Trophoblast cell (in vitro differentiated cells and primary cell): ENCODE results near the gene PCDHB2.
"Not testable (repeated sequence)": the region's sequence is repeated elsewhere in the genome, so short reads cannot be mapped to it uniquely, and the experiment has no call there.

ENCODE experiments used
- DNase-seq, 2 donors: peaks; one replicate each; pipeline ENCODE4 v3.0.0-alpha.2; 2016
- H2AFZ ChIP-seq: 2 replicates; pipeline ENCODE4 v1.6.1; 2013; ENCODE audit warnings: low read length, moderate library complexity, mild to moderate bottlenecking; ENCODE audit not compliant: insufficient read depth, poor library complexity
- H2AK5ac ChIP-seq: 2 replicates; pipeline ENCODE4 v1.6.1; 2013; ENCODE audit warnings: mild to moderate bottlenecking, low read length
- H2BK120ac ChIP-seq: 2 replicates; pipeline ENCODE4 v1.6.1; 2013; ENCODE audit warnings: low read length, mild to moderate bottlenecking, moderate library complexity; ENCODE audit not compliant: insufficient read depth, poor library complexity
- H2BK12ac ChIP-seq: 2 replicates; pipeline ENCODE4 v1.6.1; 2013; ENCODE audit warnings: mild to moderate bottlenecking, low read length, moderate library complexity
- H2BK5ac ChIP-seq: 2 replicates; pipeline ENCODE4 v1.6.1; 2013; ENCODE audit warnings: low read length, low read depth, moderate library complexity, mild to moderate bottlenecking; ENCODE audit not compliant: poor library complexity
- H3K14ac ChIP-seq: 2 replicates; pipeline ENCODE4 v1.6.1; 2013; ENCODE audit warnings: mild to moderate bottlenecking, low read length
- H3K18ac ChIP-seq: 2 replicates; pipeline ENCODE4 v1.6.1; 2013; ENCODE audit warnings: mild to moderate bottlenecking, low read length
- H3K23ac ChIP-seq: 2 replicates; pipeline ENCODE4 v1.6.1; 2013; ENCODE audit warnings: low read length
- H3K27ac ChIP-seq: 2 replicates; pipeline ENCODE4 v1.5.1; 2013; ENCODE audit warnings: low read depth, mild to moderate bottlenecking, inconsistent platforms, low read length, moderate library complexity
- H3K27me3 ChIP-seq: 2 replicates; pipeline ENCODE4 v1.6.1; 2013; ENCODE audit warnings: inconsistent platforms, mild to moderate bottlenecking, low read length, moderate library complexity; ENCODE audit not compliant: insufficient read depth
- H3K36me3 ChIP-seq, 2 experiments: 1 replicate in 1 of 2; 2 replicates in 1 of 2; pipeline ENCODE4 v1.6.1; 2013; ENCODE audit warnings: low read length in 2 of 2, mild to moderate bottlenecking in 2 of 2, moderate library complexity in 1 of 2; ENCODE audit not compliant: insufficient read depth in 2 of 2, control insufficient read depth in 1 of 2
- H3K4ac ChIP-seq: 2 replicates; pipeline ENCODE4 v1.6.1; 2013; ENCODE audit warnings: low read depth, mild to moderate bottlenecking, low read length, moderate library complexity
- H3K4me1 ChIP-seq, 2 experiments: 1 replicate in 1 of 2; 2 replicates in 1 of 2; pipeline ENCODE4 v1.6.1; 2013; ENCODE audit warnings: low read length in 2 of 2, mild to moderate bottlenecking in 2 of 2, moderate library complexity in 1 of 2; ENCODE audit not compliant: insufficient read depth in 2 of 2, control insufficient read depth in 1 of 2
- H3K4me2 ChIP-seq: 2 replicates; pipeline ENCODE4 v1.6.1; 2013; ENCODE audit warnings: inconsistent platforms, mild to moderate bottlenecking, low read length, moderate library complexity
- H3K4me3 ChIP-seq: 2 replicates; pipeline ENCODE4 v1.5.1; 2013; ENCODE audit warnings: mild to moderate bottlenecking, low read depth, low read length, inconsistent platforms
- H3K79me1 ChIP-seq: one replicate; pipeline ENCODE4 v1.6.1; 2013; ENCODE audit warnings: low read length
- H3K79me2 ChIP-seq: 2 replicates; pipeline ENCODE4 v1.6.1; 2013; ENCODE audit warnings: low read length, mild to moderate bottlenecking; ENCODE audit not compliant: control insufficient read depth, insufficient read depth, poor library complexity
- H3K9ac ChIP-seq: 2 replicates; pipeline ENCODE4 v1.6.1; 2013; ENCODE audit warnings: mild to moderate bottlenecking, low read length
- H3K9me3 ChIP-seq: 2 replicates; pipeline ENCODE4 v1.6.1; 2013; ENCODE audit warnings: low read depth, mild to moderate bottlenecking, control low read depth, inconsistent platforms, low read length; ENCODE audit not compliant: insufficient read depth
- H4K12ac ChIP-seq: 2 replicates; pipeline ENCODE4 v1.6.1; 2013; ENCODE audit warnings: low read depth, mild to moderate bottlenecking, low read length, moderate library complexity
- H4K8ac ChIP-seq: 2 replicates; pipeline ENCODE4 v1.6.1; 2013; ENCODE audit warnings: low read depth, mild to moderate bottlenecking, low read length, moderate library complexity
- H4K91ac ChIP-seq: one replicate; pipeline ENCODE4 v1.6.1; 2013; ENCODE audit warnings: low read depth, mild to moderate bottlenecking, low read length, moderate library complexity
- WGBS: extraction: QIAGEN DNeasy Blood & Tissue Kit; methylation state at CpG from one replicate; pipeline ENCODE4 v1.1.7; 2013; ENCODE audit warnings: missing lambda C conversion rate; ENCODE audit not compliant: insufficient read length, insufficient coverage; ENCODE audit errors: extremely low coverage; 5-methylcytosine and 5-hydroxymethylcytosine counted together

The PCDHB2 gene

DNA sequence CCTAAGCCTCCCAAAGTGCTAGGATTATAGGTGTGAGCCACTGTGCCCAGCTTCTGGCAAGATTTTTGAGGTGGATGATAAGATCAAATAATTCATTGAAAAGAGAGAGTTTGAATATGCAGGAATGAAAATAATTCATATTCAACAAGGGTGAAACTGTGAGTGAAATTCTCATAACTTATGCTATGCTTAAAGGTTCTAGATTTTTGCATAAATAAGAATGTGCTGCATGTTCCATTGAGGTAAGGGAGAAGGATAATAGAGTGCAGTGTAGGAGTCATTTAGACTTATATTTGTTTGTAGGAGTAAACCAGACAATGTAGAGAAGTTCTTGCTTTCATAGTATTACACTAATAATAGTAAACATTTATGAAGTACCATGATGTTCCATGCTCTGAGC, 12.2 kb upstream of the PCDHB2 start:
- H2BK5ac ChIP-seq: no peak overlapping the region
- no peak overlapping the region for H3K4me3 ChIP-seq
- no peaks in the 10 kb centered on the region for H3K9me3 ChIP-seq
- no peak overlapping the region for H2AK5ac ChIP-seq
- no peak overlapping the region for H3K18ac ChIP-seq
- no peak overlapping the region for H3K4me2 ChIP-seq
- H3K9ac ChIP-seq: no peak overlapping the region
- H3K4ac ChIP-seq: no peak overlapping the region
- no peaks in the 10 kb centered on the region for H3K79me1 ChIP-seq
- no peaks in the 10 kb centered on the region for H3K4me1 ChIP-seq
- H2BK12ac ChIP-seq: no peak overlapping the region
- H3K79me2 ChIP-seq: no peaks in the 10 kb centered on the region
- H3K36me3 ChIP-seq: no peaks in the 10 kb centered on the region
- H4K8ac ChIP-seq: no peak overlapping the region
- no peaks in the 10 kb centered on the region for H3K27me3 ChIP-seq
- no peak overlapping the region for H4K91ac ChIP-seq
- DNase-seq: no peak
- H2AFZ ChIP-seq: no peak overlapping the region
- H3K23ac ChIP-seq: no peak overlapping the region
- H4K12ac ChIP-seq: no peak overlapping the region
- H2BK120ac ChIP-seq: no peak overlapping the region
- no peak overlapping the region for H3K14ac ChIP-seq
- H3K27ac ChIP-seq: no peak overlapping the region

DNA sequence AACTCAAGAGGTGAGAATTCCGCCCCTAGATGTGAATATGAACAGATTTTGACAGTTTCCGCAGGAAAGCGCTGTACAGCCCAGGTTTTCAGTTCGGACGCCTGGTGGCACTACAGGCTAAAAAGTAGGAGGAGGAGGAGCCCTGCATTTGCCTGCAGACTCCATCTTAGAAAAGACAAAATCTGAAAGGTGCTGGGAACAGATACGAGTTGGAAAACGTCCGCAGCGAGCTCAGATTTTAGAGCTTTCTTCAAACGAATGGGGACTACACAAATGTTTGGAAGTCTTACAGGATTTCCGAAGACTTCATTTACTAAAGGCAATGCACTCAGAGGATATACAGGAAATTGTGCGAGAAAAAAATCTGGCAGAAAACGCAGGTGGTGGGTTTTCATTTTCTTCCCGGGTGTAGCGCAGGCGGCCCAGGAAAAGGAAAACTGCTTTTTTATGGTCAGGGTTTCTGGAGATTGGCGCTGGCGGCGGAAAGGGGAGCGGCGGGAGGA, 9.9 kb upstream of the PCDHB2 start:
- no peak overlapping the region for H3K4ac ChIP-seq
- WGBS: no CpG with 5 or more reads among the region's 21 CpGs
- H2BK5ac ChIP-seq: no peak overlapping the region
- H4K12ac ChIP-seq: no peak overlapping the region
- H3K79me1 ChIP-seq: no peaks in the 10 kb centered on the region
- H2BK12ac ChIP-seq: no peak overlapping the region
- no peak overlapping the region for H3K27ac ChIP-seq
- no peak overlapping the region for H3K4me3 ChIP-seq
- no peaks in the 10 kb centered on the region for H3K4me1 ChIP-seq
- no peaks in the 10 kb centered on the region for H3K79me2 ChIP-seq
- DNase-seq: peak in 1 of 2 donors; percentile 2
- H2AK5ac ChIP-seq: no peak overlapping the region
- no peak overlapping the region for H2BK120ac ChIP-seq
- no peak overlapping the region for H3K18ac ChIP-seq
- H4K91ac ChIP-seq: no peak overlapping the region
- no peaks in the 10 kb centered on the region for H3K36me3 ChIP-seq
- H4K8ac ChIP-seq: peak overlapping the region; percentile 73
- no peak overlapping the region for H3K14ac ChIP-seq
- H3K9ac ChIP-seq: no peak overlapping the region
- H3K23ac ChIP-seq: no peak overlapping the region
- no peaks in the 10 kb centered on the region for H3K9me3 ChIP-seq
- H3K4me2 ChIP-seq: peak overlapping the region; percentile 43
- H2AFZ ChIP-seq: peak overlapping the region; percentile 96
- no peaks in the 10 kb centered on the region for H3K27me3 ChIP-seq

DNA sequence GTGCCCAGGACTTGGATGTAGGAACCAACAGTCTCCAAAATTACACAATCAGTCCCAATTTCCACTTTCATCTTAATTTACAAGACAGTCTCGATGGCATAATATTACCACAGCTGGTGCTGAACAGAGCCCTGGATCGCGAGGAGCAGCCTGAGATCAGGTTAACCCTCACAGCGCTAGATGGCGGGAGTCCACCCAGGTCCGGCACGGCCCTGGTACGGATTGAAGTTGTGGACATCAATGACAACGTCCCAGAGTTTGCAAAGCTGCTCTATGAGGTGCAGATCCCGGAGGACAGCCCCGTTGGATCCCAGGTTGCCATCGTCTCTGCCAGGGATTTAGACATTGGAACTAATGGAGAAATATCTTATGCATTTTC, 837 bp downstream of the PCDHB2 start:
- Histone ChIP-seq H2AFZ (no peak overlapping the region), H3K27me3 (no peaks in the 10 kb centered on the region), H4K12ac (peak overlapping the region; percentile 1), H3K9me3 (peaks cover 2% of the 10 kb centered on the region), H4K91ac (no peak overlapping the region), H2BK120ac (no peak overlapping the region), H3K4ac (no peak overlapping the region), H2BK12ac (no peak overlapping the region), H4K8ac (no peak overlapping the region), H2AK5ac (no peak overlapping the region), H3K79me1 (peaks cover 4% of the 10 kb centered on the region), H3K79me2 (peaks cover 2% of the 10 kb centered on the region), H3K4me2 (peak overlapping the region; percentile 65), H3K23ac (no peak overlapping the region), H3K4me1 (peaks cover 0 to 5% of the 10 kb centered on the region in 2 experiments), H2BK5ac (no peak overlapping the region), H3K4me3 (no peak overlapping the region), H3K36me3 (peaks cover 4 to 5% of the 10 kb centered on the region in 2 experiments), H3K9ac (no peak overlapping the region), H3K14ac (peak overlapping the region; percentile 3), H3K27ac (no peak overlapping the region), H3K18ac (no peak overlapping the region)
- DNase-seq: no peak
- no CpG with 5 or more reads among the region's 12 CpGs for WGBS

- not testable (repeated sequence) for H2AFZ ChIP-seq, H2BK5ac ChIP-seq, H3K9ac ChIP-seq, DNase-seq, H3K4me3 ChIP-seq, H3K4me2 ChIP-seq, H2AK5ac ChIP-seq, H3K27ac ChIP-seq, H3K79me2 ChIP-seq, H3K4ac ChIP-seq, H3K27me3 ChIP-seq, H2BK120ac ChIP-seq, H4K91ac ChIP-seq, H2BK12ac ChIP-seq, H3K36me3 ChIP-seq, H4K12ac ChIP-seq, H3K18ac ChIP-seq, H3K9me3 ChIP-seq, H3K4me1 ChIP-seq, H3K79me1 ChIP-seq, H3K23ac ChIP-seq, H4K8ac ChIP-seq, H3K14ac ChIP-seq
- no CpG with 5 or more reads among the region's 46 CpGs for WGBS
Measured at GRCh38 chr5:141096181-141096580, 1.8 kb downstream of the PCDHB2 start.
